HepG2 (cell line): Measurements from ENCODE around the gene PRKCE. TPM values are rescaled to one million over a fixed set of nuclear protein-coding genes. Genes with fewer than 3 reads are reported as not detected.

Experiments used
- ATAC-seq: fragments of 200-7000 bp; cut with Tn5 transposase; 3 replicates; pipeline ENCODE4 v1.9.1; 2020; ENCODE audit warnings: mild to moderate bottlenecking, moderate library complexity
- BruUV-seq: library from RNA; stranded (reverse); fragments of 400-500 nt; replicated peaks from 2 replicates; lab custom pipeline; 2021; lab: Mats Ljungman, UMichigan
- CTCF ChIA-PET: fragments of 300-600 bp; formaldehyde crosslinking; extraction: SDS; loops from one replicate; lab custom pipeline; 2021; ENCODE audit warnings: low total read pairs, inconsistent platforms, low intra/inter-chr PET ratio; lab: Yijun Ruan, JAX
- POLR2A ChIA-PET: fragments of 350-600 bp; sonication (Branson Sonifier 250); formaldehyde crosslinking; loops from one replicate; lab custom pipeline; 2020; ENCODE audit warnings: antibody characterized with exemption, inconsistent platforms; lab: Yijun Ruan, JAX
- DNase-seq: peaks from one replicate; pipeline ENCODE4 v3.0.0-alpha.2; 2015; ENCODE audit warnings: low spot score
- FAIRE-seq: peaks from 3 replicates; lab custom pipeline; 2011; peaks lifted over from hg19 to GRCh38; lab: Jason Lieb, UNC
- H2AFZ ChIP-seq: one replicate; pipeline ENCODE4 v1.6.1; 2011; ENCODE audit warnings: low read length, inconsistent platforms
- H3K27ac ChIP-seq: fragments of 300-600 bp; 3 replicates; pipeline ENCODE4 v1.8.0; 2011; ENCODE audit warnings: mixed run types, mild to moderate bottlenecking, mixed read lengths, low read length, inconsistent platforms; ENCODE audit not compliant: insufficient read depth; ENCODE audit errors: extremely low read length
- H3K27me3 ChIP-seq, 2 experiments: fragments of 200-600 bp in 1 of 2; 2 replicates in 1 of 2; 3 replicates in 1 of 2; pipeline versions ENCODE4 v1.6.0 to v1.8.0; 2011; ENCODE audit warnings: low read length in 2 of 2, mild to moderate bottlenecking in 2 of 2, moderate library complexity in 2 of 2, inconsistent platforms in 1 of 2; ENCODE audit not compliant: insufficient read depth in 2 of 2, control insufficient read depth in 1 of 2
- H3K36me3 ChIP-seq, 2 experiments: fragments of 200-600 bp in 1 of 2; replicated peaks in 1 of 2; 2 replicates in 1 of 2; 3 replicates in 1 of 2; pipeline versions ENCODE4 v1.5.1 to v1.8.0; 2011; ENCODE audit warnings: low read length in 2 of 2, inconsistent platforms in 1 of 2; ENCODE audit not compliant: insufficient read depth in 2 of 2, control insufficient read depth in 1 of 2
- H3K4me1 ChIP-seq: 2 replicates; pipeline ENCODE4 v1.5.1; 2012; ENCODE audit warnings: low read length, inconsistent platforms; ENCODE audit not compliant: insufficient read depth
- H3K4me2 ChIP-seq: 2 replicates; pipeline ENCODE4 v1.6.0; 2011; ENCODE audit warnings: low read depth, low read length, inconsistent platforms
- H3K4me3 ChIP-seq, 3 experiments: fragments of 200-600 bp in 1 of 3; sonication (generic), shearing (Covaris generic) in 1 of 3; replicated peaks in 1 of 3; 2 replicates each; pipeline ENCODE4 v1.5.1; 2011 to 2016; ENCODE audit warnings: low read length in 3 of 3, inconsistent platforms in 2 of 3, low read depth in 2 of 3, mild to moderate bottlenecking in 2 of 3, control low read depth in 1 of 3, mixed read lengths in 1 of 3; ENCODE audit not compliant: insufficient read depth in 1 of 3
- H3K79me2 ChIP-seq: one replicate; pipeline ENCODE4 v1.6.1; 2011; ENCODE audit warnings: low read length, inconsistent platforms; ENCODE audit not compliant: insufficient read depth
- H3K9ac ChIP-seq: 2 replicates; pipeline ENCODE4 v1.6.0; 2011; ENCODE audit warnings: mild to moderate bottlenecking, low read depth, low read length, inconsistent platforms; ENCODE audit not compliant: insufficient read depth
- H3K9me3 ChIP-seq: 2 replicates; pipeline ENCODE4 v1.5.1; 2012; ENCODE audit warnings: mild to moderate bottlenecking, low read length
- H4K20me1 ChIP-seq: 2 replicates; pipeline ENCODE4 v1.6.0; 2011; ENCODE audit warnings: inconsistent platforms, mild to moderate bottlenecking, low read length, moderate library complexity; ENCODE audit not compliant: insufficient read depth
- RNF2 ChIP-seq: fragments of 450-650 bp; conservative IDR thresholded peaks from 2 replicates; pipeline ENCODE4 v1.6.1; 2016; ENCODE audit warnings: low read depth
- STAT5B ChIP-seq: sonication (generic); formaldehyde crosslinking; IDR thresholded peaks from 2 replicates; pipeline ENCODE4 v1.4.0; 2020; ENCODE audit warnings: missing genetic modification reagents
- WIZ ChIP-seq: sonication (generic); formaldehyde crosslinking; IDR thresholded peaks from 2 replicates; pipeline ENCODE4 v1.5.1; 2020; ENCODE audit warnings: mild to moderate bottlenecking, missing genetic modification reagents
- ZNF235 ChIP-seq: sonication (generic); formaldehyde crosslinking; IDR thresholded peaks from 2 replicates; pipeline ENCODE4 v1.8.1; 2023; ENCODE audit warnings: mild to moderate bottlenecking, missing genetic modification reagents, borderline replicate concordance
- ZNF326 ChIP-seq: sonication (generic); formaldehyde crosslinking; IDR thresholded peaks from 2 replicates; pipeline ENCODE4 v1.4.0; 2020; ENCODE audit warnings: missing genetic modification reagents, borderline replicate concordance
- ZNF331 ChIP-seq: sonication (generic); formaldehyde crosslinking; IDR thresholded peaks from 2 replicates; pipeline ENCODE4 v1.4.0; 2020; ENCODE audit warnings: missing genetic modification reagents
- WGBS: methylation state at CpG from one replicate; pipeline ENCODE4 v1.1.6; 2017; ENCODE audit warnings: low lambda C conversion rate; 5-methylcytosine and 5-hydroxymethylcytosine counted together
- in situ Hi-C: cut with HindIII; loops from 2 replicates; pipeline ENCODE4 v1.10.0; 2017; ENCODE audit warnings: low pct_unique_long_range_greater_than_20kb; ENCODE audit not compliant: extremely low pct_ligation_motif_present
- intact Hi-C: fragments of 100-400 bp; cut with micrococcal nuclease; formaldehyde crosslinking; loops from one replicate; pipeline ENCODE4 v1.10.0; 2022; ENCODE audit not compliant: unreplicated experiment
- polyA plus RNA-seq, 8 experiments: library from polyadenylated mRNA; depleted of rRNA in 3 of 8; stranded (reverse) in 7 of 8; unstranded in 1 of 8; fragments of >200 nt; fragmentation: Illumina TruSeq in 4 of 8; extraction: Trizol in 4 of 8; gene quantifications; 2 replicates each; pipeline versions ENCODE4 v1.2.1 to v1.2.3, GENCODE V29; 2011 to 2016; ENCODE audit warnings: low read depth in 4 of 8, missing spikeins in 1 of 8, mixed read lengths in 1 of 8; ENCODE audit not compliant: insufficient read depth in 1 of 8
- total RNA-seq, 5 experiments: library from RNA; depleted of rRNA; stranded (reverse); fragments of >200 nt; fragmentation: Illumina TruSeq; extraction: Trizol; gene quantifications; 2 replicates each; pipeline ENCODE4 v1.2.3, GENCODE V29; 2016; ENCODE audit warnings: low read depth in 1 of 5
- TF ChIP-seq, protein P1 (sequence below): IDR thresholded peaks from 2 replicates; pipeline ENCODE4 v1.6.1; 2018; ENCODE audit warnings: missing genetic modification reagents, mild to moderate bottlenecking, missing compliant biosample characterization
- TF ChIP-seq, protein P2 (sequence below): sonication (generic); formaldehyde crosslinking; IDR thresholded peaks from 2 replicates; pipeline ENCODE4 v1.5.1; 2020; ENCODE audit warnings: mild to moderate bottlenecking, moderate library complexity, missing genetic modification reagents

Gene PRKCE
- total and polyA plus RNA-seq, 2 of the 13 experiments (the other 11 are each of a cell fraction or from before 2014, with no cell fraction given): 1.0 to 3.9 TPM

DNA sequence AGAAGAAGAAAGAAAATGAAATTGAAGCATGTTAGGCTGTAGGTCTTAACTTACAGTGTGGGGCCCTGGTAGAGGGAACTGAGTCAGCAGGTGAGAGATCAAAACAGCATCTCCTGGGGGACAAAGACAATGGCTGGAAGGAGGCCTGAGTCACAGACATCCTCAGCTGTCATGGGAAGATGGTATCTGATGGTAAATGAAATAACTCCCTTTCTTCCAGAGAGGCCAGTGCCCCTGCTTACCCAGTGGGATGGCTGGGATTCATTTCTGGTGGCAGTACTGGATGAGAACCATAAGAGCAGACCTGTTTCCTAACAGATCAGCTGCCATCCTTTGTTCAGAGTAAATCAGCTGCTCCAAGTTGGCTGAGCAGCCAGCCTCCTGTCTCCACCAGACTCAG, 394.4 kb downstream of the PRKCE start (continued):
- no peak for TF ChIP-seq ZNF235 (CRISPR knock-in tag)

DNA sequence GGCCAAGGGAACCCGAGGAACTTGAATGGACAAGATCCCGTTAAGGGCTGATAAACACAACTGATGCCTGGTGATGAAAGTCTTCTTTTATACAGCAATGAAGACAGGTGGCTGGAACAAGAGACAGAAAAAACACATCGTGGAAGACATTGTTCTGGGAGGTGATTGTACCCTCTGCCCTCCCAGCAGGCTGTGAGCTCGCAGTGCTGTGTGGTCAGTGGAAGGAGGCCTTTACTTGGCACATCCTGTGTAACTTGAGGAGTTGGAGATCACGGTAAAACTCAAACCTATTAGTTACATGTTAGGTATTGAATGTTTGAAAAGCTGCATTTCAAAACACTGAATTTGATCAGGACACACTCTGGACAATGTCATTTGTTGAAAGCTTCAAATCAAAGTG, 395.8 kb downstream of the PRKCE start:
- no peak overlapping the region for H2AFZ ChIP-seq
- no peak overlapping the region for H3K4me2 ChIP-seq
- no peaks in the 10 kb centered on the region for H3K36me3 ChIP-seq
- BruUV-seq: no TSS peak
- DNase-seq (no peak), FAIRE-seq (no peak), ATAC-seq (no peak)
- intact Hi-C loops (no loop called here), in situ Hi-C loops (no loop called here)
- ChIA-PET CTCF (no interaction called here), POLR2A (no interaction called here)
- WGBS: 79% methylated on average over 5 of the region's 5 CpGs
- H3K9ac ChIP-seq: no peak overlapping the region
- H3K79me2 ChIP-seq: no peaks in the 10 kb centered on the region
- H3K9me3 ChIP-seq: no peaks in the 10 kb centered on the region
- H3K27me3 ChIP-seq: no peaks in the 10 kb centered on the region
- H3K4me3 ChIP-seq: no peak overlapping the region
- TF ChIP-seq WIZ (CRISPR knock-in tag): no peak
- no peak for TF ChIP-seq STAT5B
- no peak for TF ChIP-seq ZNF326 (CRISPR knock-in tag)
- TF ChIP-seq ZNF235 (CRISPR knock-in tag): no peak
- TF ChIP-seq ZNF331 (CRISPR knock-in tag): no peak
- TF ChIP-seq RNF2: no peak
- TF ChIP-seq, protein P1, sequence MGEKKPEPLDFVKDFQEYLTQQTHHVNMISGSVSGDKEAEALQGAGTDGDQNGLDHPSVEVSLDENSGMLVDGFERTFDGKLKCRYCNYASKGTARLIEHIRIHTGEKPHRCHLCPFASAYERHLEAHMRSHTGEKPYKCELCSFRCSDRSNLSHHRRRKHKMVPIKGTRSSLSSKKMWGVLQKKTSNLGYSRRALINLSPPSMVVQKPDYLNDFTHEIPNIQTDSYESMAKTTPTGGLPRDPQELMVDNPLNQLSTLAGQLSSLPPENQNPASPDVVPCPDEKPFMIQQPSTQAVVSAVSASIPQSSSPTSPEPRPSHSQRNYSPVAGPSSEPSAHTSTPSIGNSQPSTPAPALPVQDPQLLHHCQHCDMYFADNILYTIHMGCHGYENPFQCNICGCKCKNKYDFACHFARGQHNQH: no peak
- TF ChIP-seq, protein P2, sequence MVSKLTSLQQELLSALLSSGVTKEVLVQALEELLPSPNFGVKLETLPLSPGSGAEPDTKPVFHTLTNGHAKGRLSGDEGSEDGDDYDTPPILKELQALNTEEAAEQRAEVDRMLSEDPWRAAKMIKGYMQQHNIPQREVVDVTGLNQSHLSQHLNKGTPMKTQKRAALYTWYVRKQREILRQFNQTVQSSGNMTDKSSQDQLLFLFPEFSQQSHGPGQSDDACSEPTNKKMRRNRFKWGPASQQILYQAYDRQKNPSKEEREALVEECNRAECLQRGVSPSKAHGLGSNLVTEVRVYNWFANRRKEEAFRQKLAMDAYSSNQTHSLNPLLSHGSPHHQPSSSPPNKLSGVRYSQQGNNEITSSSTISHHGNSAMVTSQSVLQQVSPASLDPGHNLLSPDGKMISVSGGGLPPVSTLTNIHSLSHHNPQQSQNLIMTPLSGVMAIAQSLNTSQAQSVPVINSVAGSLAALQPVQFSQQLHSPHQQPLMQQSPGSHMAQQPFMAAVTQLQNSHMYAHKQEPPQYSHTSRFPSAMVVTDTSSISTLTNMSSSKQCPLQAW (CRISPR knock-in tag): no peak
- H3K27ac ChIP-seq: no peak overlapping the region
- no peaks in the 10 kb centered on the region for H4K20me1 ChIP-seq
- peaks cover 8% of the 10 kb centered on the region for H3K4me1 ChIP-seq
